GM18511 (cell line): ENCODE results near the gene ABL2.
"Not testable (repeated sequence)": the region's sequence is repeated elsewhere in the genome, so short reads cannot be mapped to it uniquely, and the experiment has no call there.

Experiments used
- ATAC-seq: cut with Tn5 transposase; IDR thresholded peaks from one replicate; pipeline ENCODE4 v1.9.1; 2021; ENCODE audit warnings: mild to moderate bottlenecking, moderate library complexity; ENCODE audit not compliant: unreplicated experiment

ABL2 gene

DNA sequence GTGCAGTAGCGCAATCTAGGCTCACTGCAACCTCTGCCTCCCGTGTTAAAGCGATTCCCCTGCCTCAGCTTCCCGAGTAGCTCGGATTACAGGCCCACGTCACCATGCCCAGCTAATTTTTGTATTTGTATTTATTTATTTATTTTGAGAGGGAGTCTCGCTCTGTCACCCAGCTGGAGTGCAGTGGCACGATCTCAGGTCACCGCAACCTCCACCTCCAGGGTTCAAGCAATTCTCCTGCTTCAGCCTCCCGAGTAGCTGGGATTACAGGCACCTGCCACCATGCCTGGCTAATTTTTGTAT, 59.1 kb downstream of the ABL2 start:
- not testable (repeated sequence) for ATAC-seq

DNA sequence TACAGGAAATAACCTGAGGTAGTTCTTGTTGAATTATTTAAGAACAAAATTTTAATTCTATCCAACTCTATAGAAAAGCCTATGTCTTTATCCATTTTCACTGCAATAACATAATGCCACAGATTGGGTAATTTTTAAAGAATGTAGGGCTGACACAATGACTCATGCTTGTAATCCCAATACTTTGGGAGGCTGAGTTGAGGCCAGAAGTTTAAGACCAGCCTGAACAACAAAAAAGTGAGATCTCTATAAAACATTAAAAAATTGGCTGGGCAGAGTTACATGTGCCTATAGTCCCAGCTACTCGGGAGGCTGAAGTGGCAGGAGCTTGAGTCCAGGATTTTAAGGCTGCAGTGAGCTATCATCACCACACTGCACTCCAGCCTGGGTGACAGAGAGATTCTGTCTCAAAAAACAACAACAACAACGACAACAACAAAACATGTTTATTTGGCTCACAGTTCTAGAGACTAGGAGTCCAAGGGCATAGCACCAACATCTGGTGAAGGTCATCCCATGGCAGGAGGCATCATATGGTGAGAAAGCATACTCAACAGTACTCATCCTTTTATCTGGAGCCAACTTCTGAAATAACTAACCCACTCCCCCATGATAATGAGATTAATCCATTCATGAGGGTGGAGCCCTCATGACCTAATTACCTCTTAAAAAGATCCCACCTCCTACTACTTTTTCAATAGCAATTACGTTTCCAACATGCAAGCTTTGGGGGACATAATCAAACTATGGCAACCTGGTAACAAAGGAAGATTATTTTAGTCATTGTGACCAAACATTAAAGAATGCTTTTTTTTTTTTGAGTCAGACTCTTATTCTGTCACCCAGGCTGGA, 59.6 kb downstream of the ABL2 start:
- no peak for ATAC-seq

DNA sequence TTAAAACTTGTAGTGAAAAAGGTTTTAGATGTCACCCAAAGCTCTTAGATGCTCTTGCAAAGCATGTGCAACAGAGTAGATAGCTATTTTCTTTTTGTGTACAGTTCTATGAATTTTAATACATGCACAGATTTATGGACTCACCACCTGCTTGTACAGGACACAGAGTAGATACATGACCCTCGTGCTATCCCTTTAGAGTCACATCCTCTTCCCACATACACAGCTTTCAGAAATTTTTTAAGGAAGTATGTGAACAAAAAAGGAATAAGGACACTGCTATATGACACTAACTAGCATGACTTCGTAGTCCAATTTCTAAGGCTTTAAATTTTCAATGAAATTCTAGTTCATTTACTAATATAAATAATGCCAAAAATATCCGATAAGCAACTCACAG, 60.9 kb downstream of the ABL2 start:
- no peak for ATAC-seq

DNA sequence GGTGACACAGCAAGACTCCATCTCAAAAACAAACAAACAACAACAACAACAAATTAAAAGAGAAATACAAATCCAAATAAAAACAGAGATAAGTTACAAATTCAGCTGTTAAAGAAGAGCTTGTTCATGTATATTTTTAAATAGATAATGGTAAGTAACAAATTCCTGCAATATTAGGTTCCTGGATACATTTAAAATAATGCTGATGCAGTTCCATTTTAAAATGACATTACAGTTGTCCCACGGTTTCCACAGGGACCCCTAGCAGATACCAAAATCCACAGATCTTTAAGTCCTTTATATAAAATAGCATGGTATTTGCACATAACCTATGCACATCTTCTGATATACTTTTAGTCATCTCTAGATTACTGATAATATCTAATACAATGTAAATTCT, 61.5 kb downstream of the ABL2 start:
- no peak for ATAC-seq

DNA sequence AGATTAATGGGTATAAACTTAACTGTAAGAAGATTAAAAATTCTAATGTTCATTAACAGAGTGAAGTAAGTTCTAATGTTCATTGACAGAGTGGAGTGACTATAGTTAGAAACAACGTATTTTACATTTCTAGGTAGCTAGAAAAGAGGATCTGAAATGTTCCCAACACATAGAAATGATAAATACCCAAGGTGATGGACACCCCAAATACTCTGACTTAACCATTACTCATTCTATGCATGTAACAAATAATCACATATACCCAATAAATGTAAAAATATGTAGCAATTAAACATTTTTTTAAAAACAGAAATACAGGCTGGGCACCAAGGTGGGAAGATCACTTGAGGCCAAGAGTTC, 62.1 kb downstream of the ABL2 start:
- no peak for ATAC-seq

DNA sequence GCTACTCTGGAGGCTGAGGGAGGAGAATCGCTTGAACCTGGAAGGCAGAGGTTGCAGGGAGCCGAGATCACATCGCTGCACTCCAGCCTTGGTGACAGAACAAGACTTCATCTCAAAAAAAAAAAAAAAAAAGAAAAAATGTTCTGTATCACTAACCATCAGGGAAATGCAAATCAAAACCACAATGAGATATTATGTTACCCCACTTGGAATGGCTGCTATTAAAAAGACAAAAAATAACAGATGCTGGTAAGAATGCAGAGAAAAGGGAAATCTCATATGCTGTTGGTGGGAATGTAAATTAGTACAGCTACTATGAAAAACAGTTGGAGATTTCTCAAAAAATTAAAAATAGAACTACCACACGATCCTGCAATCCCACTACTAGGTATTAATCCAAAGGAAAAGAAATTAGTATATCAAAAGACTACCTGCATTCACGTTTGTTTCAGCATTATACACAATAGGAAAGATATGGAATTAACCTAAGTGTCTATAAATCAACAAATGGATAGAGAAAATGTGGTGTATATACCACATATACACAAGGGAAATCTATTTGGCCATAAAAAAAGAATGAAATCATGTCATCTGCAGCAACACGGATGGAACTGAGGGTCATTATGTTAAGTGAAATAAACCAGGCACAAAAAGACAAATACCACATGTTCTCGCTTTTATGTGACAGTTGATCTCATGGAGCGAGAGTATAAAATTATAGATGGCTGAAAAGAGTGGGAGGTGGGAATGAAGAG, 62.6 kb downstream of the ABL2 start:
- ATAC-seq = no peak

DNA sequence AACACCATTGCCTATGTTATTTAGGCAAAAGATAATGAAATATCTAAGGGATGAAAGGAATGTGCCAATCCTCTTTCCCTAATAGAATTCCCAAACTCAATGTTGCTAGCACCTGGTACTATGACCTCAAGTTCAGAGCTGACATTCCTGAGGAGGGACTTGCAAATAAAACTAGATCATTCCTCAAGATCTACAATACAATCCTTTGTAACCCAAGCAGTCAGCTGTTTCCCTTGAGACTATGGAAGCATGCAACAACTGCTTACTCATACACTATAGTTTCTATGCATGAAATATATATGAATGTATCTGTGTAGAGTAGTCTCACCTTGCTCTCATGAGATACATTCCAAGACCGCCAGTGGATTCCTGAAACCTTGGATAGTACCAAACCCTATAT, 65.0 kb downstream of the ABL2 start:
- ATAC-seq = no peak

DNA sequence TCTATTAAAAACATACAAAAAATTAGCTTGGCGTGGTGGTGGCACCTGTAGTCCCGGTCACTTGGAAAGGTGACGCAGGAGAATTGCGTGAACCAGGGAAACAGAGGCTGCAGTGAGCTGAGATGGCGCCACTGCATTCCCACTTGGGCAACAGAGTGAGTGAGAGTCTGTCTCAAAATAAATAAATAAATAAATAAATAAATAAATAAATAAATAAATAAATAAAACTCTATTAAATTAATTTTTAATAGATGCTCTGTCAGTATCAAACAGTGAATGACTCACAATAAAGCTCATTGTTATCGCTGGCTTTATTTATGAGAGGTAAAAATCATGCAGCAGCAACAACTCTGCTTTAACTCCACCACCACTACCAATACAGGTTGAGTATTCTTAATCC, 72.8 kb downstream of the ABL2 start:
- no peak for ATAC-seq

DNA sequence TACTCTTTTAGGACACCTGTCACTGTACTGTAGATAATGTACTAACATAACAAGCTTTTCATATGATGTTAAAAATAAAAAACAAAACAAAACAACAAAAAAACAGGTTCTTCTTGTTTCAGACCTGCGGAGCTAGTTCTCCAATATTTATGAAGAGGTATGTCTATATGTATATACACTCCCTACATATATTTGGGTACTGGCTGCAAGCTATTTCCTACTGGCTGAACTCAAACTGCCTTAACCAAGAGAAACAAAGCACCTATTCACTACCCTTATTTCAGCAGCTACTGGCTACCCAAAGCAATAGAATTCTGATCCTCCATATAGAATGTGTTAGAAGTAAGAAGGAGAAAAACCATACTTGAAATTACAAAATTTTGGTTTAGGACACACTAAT, 73.5 kb downstream of the ABL2 start:
- ATAC-seq = no peak

DNA sequence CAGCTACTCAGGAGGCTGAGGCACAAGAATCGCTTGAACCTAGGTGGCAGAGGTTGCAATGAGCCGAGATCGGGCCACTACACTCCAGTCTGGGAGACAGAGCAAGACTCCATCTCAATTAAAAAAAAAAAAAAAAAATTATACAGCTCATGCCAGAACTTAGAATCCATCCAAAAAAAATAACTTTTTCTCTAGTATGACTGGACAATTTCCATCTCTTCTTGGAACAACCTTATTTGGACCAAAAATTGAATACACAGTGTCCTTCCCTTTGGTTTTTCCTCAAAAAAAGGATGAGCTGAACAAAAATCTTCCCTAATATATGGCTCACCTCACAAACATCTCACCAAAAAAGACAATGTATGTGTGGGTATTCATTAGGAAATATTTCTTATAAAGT, 73.9 kb downstream of the ABL2 start:
- no peak for ATAC-seq

DNA sequence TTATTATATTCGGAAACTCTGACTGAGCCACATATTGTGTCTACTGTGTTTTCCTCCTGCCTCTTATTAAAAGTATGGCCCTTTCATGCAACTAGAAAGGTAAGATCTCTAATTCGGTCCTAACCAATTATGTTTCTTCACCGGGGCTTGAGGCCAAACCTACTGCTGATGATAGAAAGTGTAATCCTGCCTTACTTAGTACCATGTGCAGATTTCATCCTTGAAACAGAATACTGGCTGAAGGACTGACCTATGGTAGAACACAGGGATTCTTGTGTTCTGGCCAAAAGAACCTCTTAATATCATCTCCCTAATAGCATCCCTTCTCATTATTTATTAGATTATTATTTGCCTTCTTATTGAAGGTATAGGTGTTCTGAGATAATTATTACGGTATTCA, 75.0 kb downstream of the ABL2 start:
- ATAC-seq = no peak

DNA sequence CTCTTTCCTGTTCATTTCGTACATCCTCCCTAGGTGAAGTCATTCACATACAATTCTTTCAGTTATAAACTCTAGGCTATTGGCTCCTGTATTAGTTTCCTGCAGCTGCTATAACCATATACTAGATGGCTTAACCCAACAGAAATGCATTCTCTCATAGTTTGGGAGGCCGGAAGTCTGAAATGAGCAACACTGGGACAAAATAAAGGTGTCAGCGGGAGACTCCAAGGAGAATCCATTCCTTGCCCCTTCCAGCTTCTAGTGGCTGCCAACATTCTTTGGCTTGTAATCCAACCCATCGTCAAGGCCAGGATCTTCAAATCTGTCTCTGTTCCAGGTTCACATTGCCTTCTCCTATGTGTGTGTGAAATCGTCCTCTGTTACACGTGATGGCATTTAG, 76.3 kb downstream of the ABL2 start:
- no peak for ATAC-seq

DNA sequence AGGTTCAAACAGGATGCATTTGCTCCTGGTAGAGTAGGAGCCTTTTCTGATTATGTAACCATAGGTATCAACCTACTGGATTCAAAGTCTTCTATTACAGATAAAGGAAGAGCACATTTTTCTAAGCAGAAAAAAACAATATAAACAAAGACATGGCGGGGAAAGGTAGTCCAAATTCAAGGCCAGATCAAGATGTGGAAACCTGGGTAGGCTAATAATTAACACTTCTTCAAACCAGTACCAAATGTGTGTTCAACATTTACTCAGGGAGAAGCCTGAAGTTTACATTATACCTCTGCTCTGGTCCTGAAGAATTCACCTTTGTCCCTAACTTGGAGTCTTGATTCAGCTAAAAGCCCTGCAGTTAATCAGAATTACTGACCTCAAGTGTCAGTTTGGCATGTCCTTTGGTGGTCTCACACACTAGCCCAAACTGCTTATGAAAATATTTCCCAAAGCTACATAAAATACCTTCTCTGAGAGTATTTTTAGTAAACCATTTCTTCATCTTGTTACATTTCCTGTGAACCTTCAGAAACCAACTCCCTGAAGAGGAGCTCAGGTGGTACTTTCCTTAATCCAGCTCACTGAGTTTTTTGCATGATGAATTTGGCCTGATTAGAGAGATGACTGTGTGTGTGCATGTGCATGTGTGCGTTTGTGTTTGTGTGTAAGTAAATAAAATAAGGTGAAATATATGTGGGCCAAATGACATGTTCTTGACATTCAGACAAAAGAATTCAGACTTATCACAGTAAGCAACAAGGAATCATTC, 77.4 kb downstream of the ABL2 start:
- ATAC-seq = peak; percentile 64

DNA sequence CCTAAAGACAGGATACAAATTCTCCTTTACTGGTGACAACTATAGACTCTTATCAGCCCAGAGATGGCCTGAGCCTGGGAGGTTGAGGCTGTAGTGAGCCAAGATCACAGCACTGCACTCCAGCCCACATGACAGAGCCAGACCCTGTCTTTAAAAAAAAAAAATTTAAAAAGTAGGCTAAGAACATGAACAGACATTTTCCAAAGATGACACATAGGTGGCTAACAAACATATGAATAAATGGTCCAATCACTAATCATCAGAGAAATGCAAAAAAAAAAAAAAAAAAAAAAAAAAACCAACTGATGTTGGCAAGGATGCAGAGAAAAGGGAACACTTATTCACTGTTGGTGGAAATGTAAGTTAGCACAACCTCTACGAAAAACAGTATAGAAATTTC, 82.6 kb downstream of the ABL2 start:
- ATAC-seq = no peak

DNA sequence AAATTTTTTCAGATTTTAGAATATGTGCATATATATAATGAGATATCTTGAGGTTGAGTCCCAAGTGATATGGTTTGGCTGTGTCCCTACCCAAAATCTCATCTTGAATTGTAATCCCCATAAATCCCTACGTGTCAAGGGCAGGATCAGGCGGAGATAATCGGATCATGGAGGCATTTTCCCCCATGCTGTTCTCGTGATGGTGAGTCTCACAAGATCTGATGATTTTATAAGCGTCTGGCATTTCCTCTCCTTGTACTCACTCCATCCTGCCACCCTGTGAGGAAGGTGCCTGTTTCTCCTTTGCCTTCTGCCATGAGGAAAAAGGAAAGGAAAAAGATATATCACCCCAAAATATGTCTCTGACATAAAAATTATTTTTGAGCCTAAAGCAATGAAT, 83.0 kb downstream of the ABL2 start:
- no peak for ATAC-seq

DNA sequence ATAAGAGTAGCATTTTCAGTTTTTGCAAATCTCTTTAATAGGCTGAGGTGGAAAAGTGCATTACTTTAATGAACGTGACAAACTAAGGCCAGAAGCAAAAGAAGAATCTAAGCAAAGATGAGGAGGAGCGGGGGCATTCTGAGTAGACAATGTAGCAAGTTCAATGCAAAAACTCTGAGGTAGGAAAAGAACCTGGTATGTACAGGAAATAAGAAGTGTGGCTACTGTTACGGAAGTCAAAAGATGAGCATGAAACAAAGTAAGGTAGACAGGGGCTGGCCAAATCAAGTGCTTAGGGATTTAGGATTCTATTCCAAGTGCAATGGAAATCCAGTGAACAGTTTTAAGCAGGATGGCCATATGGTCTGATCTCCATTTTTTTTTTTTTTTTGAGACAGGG, 84.0 kb downstream of the ABL2 start:
- ATAC-seq = no peak

DNA sequence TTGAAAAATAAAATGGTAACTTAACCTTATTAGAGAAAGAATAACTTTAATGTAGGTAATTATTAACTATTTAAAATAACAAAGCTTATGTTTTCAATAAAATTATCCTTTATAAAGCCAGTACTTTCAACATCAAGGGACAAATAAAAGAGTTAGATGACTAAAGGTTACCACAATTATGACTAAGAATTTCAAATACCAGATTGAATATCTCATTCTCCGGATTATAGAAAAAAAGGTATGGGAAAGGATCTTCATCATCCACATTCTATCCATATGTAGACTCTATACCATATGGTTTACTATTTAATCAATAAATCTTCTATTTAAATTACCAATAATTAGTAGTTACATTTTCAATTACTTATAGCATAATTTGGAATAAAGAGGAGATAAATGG, 84.9 kb downstream of the ABL2 start:
- no peak for ATAC-seq

DNA sequence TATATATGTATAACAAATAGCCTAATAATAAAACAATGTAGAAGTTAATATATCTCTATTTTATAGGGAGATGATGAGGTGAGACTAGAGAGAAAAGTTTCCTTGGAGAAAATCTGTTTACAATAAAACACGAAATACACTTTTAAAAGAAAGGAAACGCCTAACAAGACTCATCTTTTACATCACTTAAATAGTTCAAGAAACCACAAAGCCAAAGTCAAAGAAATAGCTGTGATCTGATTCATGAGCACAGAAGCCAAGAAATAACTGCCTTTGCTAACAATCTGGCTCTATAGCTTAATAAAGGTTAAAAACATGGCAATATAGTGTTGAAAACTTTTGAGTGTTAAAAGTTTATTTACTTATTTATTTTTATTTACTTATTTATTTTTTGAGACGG, 86.2 kb downstream of the ABL2 start:
- ATAC-seq = no peak

DNA sequence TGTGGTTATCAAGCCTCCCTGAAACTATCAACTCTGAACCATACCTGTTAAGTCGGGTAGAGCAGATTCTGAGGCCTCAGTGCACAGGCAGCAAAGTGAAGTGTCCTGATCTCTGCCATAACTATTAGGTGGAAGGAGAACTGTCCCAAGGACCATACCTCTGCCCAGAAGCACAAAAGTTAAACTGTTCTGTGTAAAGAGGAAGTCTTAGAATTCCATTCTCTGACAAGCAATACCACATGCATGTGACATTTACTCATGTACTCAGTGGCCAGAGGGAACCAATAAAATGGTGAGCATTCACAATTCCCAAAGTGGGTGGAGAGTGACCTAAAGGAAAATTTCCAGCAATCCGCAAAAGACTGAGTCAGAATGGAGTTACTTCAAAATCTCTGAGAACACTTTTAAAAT, 86.6 kb downstream of the ABL2 start:
- ATAC-seq = no peak

DNA sequence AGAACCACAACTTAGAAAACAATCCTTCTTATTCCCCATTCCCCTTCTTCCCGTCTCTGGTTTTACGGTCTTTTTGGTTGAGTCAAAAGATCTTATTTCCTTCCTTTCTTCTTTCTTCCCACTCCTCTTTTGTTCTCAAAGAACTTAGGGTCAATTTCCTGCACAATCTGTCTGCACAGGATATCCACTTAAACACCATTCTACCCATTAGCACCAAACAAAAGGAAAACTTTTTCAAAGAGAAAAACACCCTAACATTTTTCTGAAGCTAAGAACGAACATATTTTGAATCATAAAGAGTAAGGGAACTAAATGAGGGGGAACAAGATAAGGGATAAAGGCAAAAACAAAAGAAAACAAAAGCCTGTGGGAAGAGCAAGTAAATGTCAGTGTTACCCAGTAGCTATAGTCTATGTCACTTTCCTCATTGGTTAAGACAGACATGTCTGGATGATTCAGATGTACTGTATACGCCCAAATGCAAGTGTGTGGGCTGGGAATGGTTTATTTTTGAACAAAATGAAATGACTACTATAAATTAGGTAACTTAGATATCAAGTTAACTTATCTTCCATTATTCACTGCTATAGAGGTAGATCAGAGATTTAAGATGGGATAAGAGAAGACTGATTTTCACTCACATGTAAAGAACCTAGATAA, 87.8 kb downstream of the ABL2 start:
- ATAC-seq = no peak

DNA sequence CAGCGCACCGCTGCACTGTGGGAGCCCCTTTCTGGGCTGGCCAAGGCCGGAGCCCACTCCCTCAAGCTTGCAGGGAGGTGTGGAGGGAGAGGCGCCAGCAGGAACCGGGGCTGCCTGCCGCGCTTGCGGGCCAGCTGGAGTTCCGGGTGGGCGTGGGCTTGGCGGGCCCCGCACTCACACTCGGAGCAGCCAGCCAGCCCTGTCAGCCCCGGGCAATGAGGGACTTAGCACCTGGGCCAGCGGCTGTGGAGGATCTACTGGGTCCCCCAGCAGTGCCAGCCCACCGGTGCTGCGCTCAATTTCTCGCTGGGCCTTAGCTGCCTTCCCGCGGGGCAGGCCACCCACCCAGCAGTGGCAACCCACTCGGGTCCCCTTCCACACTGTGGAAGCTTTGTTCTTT, 90.7 kb downstream of the ABL2 start:
- ATAC-seq = not testable (repeated sequence)
